Measurements from ENCODE around the gene PHF11. TPM values are rescaled to one million over a fixed set of nuclear protein-coding genes. Genes with fewer than 3 reads are reported as not detected.
"Not testable (repeated sequence)": the region's sequence is repeated elsewhere in the genome, so short reads cannot be mapped to it uniquely, and the experiment has no call there.

PHF11 gene
- polyA plus RNA-seq, 1 of the 3 experiments (the other 2 are of a cell fraction) = 3.0 TPM

GRCh38 chr13:49561062-49561410 lies 65.3 kb downstream of the PHF11 start (continued):
- TF ChIP-seq, protein P1, sequence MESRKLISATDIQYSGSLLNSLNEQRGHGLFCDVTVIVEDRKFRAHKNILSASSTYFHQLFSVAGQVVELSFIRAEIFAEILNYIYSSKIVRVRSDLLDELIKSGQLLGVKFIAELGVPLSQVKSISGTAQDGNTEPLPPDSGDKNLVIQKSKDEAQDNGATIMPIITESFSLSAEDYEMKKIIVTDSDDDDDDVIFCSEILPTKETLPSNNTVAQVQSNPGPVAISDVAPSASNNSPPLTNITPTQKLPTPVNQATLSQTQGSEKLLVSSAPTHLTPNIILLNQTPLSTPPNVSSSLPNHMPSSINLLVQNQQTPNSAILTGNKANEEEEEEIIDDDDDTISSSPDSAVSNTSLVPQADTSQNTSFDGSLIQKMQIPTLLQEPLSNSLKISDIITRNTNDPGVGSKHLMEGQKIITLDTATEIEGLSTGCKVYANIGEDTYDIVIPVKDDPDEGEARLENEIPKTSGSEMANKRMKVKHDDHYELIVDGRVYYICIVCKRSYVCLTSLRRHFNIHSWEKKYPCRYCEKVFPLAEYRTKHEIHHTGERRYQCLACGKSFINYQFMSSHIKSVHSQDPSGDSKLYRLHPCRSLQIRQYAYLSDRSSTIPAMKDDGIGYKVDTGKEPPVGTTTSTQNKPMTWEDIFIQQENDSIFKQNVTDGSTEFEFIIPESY (IDR thresholded peaks at IDR 0.05; ENCODE audit: borderline replicate concordance, low read depth) = no peak

- H3K9me3 ChIP-seq = no peaks in the 10 kb centered on the region
- no peaks in the 10 kb centered on the region for H3K9me2 ChIP-seq
- POLR2A ChIA-PET = no interaction called here
- peaks cover 19 to 29% of the 10 kb centered on the region in 2 experiments for H3K36me3 ChIP-seq (replicated peaks in 1 of 2; ENCODE audit: control insufficient read depth in 1 of 2, insufficient read depth in 2 of 2, low read length in 1 of 2)
- H3K27me3 ChIP-seq (ENCODE audit: insufficient read depth) = no peaks in the 10 kb centered on the region
- H3K4me2 ChIP-seq = no peak overlapping the region
- H3K4me1 ChIP-seq (ENCODE audit: control insufficient read depth in 1 of 2, insufficient read depth in 2 of 2, low read depth in 1 of 2, low read length in 1 of 2) = peaks cover 0 to 9% of the 10 kb centered on the region in 2 experiments; a peak in 2 of 4 replicates
- CTCF ChIA-PET = interaction anchor here (0.6 kb wide), 1 partner anchor 228 kb away, joined by 3 read pairs; no protein-coding TSS in a partner anchor
- no peak overlapping the region for H2AFZ ChIP-seq (ENCODE audit: low read depth)
- H3F3A ChIP-seq (replicated peaks; ENCODE audit: insufficient read depth) = no peaks in the 10 kb centered on the region
- no peak overlapping the region for H3K9ac ChIP-seq
- WGBS (ENCODE audit: low lambda C conversion rate) = 96% methylated on average over 4 of the region's 5 CpGs
- no peak for DNase-seq
- no peak overlapping the region for H3K27ac ChIP-seq (ENCODE audit: low read depth in 2 of 2, low read length in 1 of 2)
- no peaks in the 10 kb centered on the region for H4K20me1 ChIP-seq (ENCODE audit: insufficient read depth)
- no peak for TF ChIP-seq FOXM1 (IDR thresholded peaks at IDR 0.05; ENCODE audit: low read depth)
- no peak for TF ChIP-seq GATA2 (CRISPR knock-in tag; IDR thresholded peaks at IDR 0.05)
- TF ChIP-seq RXRA (IDR thresholded peaks at IDR 0.05; ENCODE audit: borderline replicate concordance, low read depth) = no peak
- no peak for TF ChIP-seq GABPA (IDR thresholded peaks at IDR 0.05; ENCODE audit: low read depth)
- no peak overlapping the region for H3K4me3 ChIP-seq (ENCODE audit: low read depth in 2 of 2, low read length in 1 of 2)
- H3K79me2 ChIP-seq (ENCODE audit: insufficient read depth) = no peaks in the 10 kb centered on the region
Measured at GRCh38 chr13:49563516-49563915, 67.8 kb downstream of the PHF11 start.

- H4K20me1 ChIP-seq (ENCODE audit: insufficient read depth); H3K9me3 ChIP-seq; H3F3A ChIP-seq (replicated peaks; ENCODE audit: insufficient read depth); H3K4me3 ChIP-seq (ENCODE audit: low read depth in 2 of 2, low read length in 1 of 2); H3K4me2 ChIP-seq; H3K9ac ChIP-seq; POLR2A ChIA-PET; CTCF ChIA-PET; H3K9me2 ChIP-seq; DNase-seq; H2AFZ ChIP-seq (ENCODE audit: low read depth); H3K79me2 ChIP-seq (ENCODE audit: insufficient read depth); H3K27me3 ChIP-seq (ENCODE audit: insufficient read depth); H3K27ac ChIP-seq (ENCODE audit: low read depth in 2 of 2, low read length in 1 of 2): not testable (repeated sequence)
- H3K4me1 ChIP-seq (ENCODE audit: control insufficient read depth in 1 of 2, insufficient read depth in 2 of 2, low read depth in 1 of 2, low read length in 1 of 2) = peaks cover 0 to 12% of the 10 kb centered on the region in 2 experiments; a peak in 2 of 4 replicates
- 98% methylated on average over 18 of the region's 25 CpGs for WGBS (ENCODE audit: low lambda C conversion rate)
- peaks cover 10 to 19% of the 10 kb centered on the region in 2 experiments for H3K36me3 ChIP-seq (replicated peaks in 1 of 2; ENCODE audit: control insufficient read depth in 1 of 2, insufficient read depth in 2 of 2, low read length in 1 of 2)
Measured at GRCh38 chr13:49565461-49565860, 69.7 kb downstream of the PHF11 start.

- no peaks in the 10 kb centered on the region for H4K20me1 ChIP-seq (ENCODE audit: insufficient read depth)
- H3K4me3 ChIP-seq (ENCODE audit: low read depth in 2 of 2, low read length in 1 of 2) = no peak overlapping the region
- H3F3A ChIP-seq (replicated peaks; ENCODE audit: insufficient read depth) = no peaks in the 10 kb centered on the region
- no peak overlapping the region for H3K9ac ChIP-seq
- no peaks in the 10 kb centered on the region for H3K9me2 ChIP-seq
- no peak overlapping the region for H2AFZ ChIP-seq (ENCODE audit: low read depth)
- DNase-seq = no peak
- H3K4me1 ChIP-seq (ENCODE audit: control insufficient read depth in 1 of 2, insufficient read depth in 2 of 2, low read depth in 1 of 2, low read length in 1 of 2) = peaks cover 0 to 5% of the 10 kb centered on the region in 2 experiments; a peak in 2 of 4 replicates
- H3K27me3 ChIP-seq (ENCODE audit: insufficient read depth) = no peaks in the 10 kb centered on the region
- no peaks in the 10 kb centered on the region for H3K79me2 ChIP-seq (ENCODE audit: insufficient read depth)
- no peak overlapping the region for H3K4me2 ChIP-seq
- H3K36me3 ChIP-seq (replicated peaks in 1 of 2; ENCODE audit: control insufficient read depth in 1 of 2, insufficient read depth in 2 of 2, low read length in 1 of 2) = peaks cover 10 to 15% of the 10 kb centered on the region in 2 experiments
- H3K27ac ChIP-seq (ENCODE audit: low read depth in 2 of 2, low read length in 1 of 2) = no peak overlapping the region
- 90% methylated on average over 4 of the region's 4 CpGs for whole genome bisulfite sequencing (ENCODE audit: low lambda C conversion rate)
- no peaks in the 10 kb centered on the region for H3K9me3 ChIP-seq
- ChIA-PET CTCF (interaction anchor here (1.0 to 1.3 kb wide), 2 partner anchors 40 to 266 kb away, joined by 3 to 4 read pairs; no protein-coding TSS in a partner anchor), POLR2A (no interaction called here)
- no peak for TF ChIP-seq USF2 (IDR thresholded peaks at IDR 0.05; ENCODE audit: borderline replicate concordance, low read depth, low read length)
- TF ChIP-seq RFX5 (IDR thresholded peaks at IDR 0.05; ENCODE audit: low read length) = no peak
- no peak for TF ChIP-seq TAF1 (IDR thresholded peaks at IDR 0.05; ENCODE audit: borderline replicate concordance, low read depth, low read length)
- TF ChIP-seq YY1 (IDR thresholded peaks at IDR 0.05; ENCODE audit: low read depth) = no peak
- TF ChIP-seq USF1 (IDR thresholded peaks at IDR 0.05; ENCODE audit: borderline replicate concordance, low read depth) = no peak
- TF ChIP-seq RCOR1 (IDR thresholded peaks at IDR 0.05; ENCODE audit: low read length) = no peak
- no peak for TF ChIP-seq ELF1 (IDR thresholded peaks at IDR 0.05)
- TF ChIP-seq JUND (IDR thresholded peaks at IDR 0.05) = no peak
- no peak for TF ChIP-seq FOSL2 (IDR thresholded peaks at IDR 0.05; ENCODE audit: borderline replicate concordance, low read depth)
Measured at GRCh38 chr13:49566461-49566860, 70.7 kb downstream of the PHF11 start.
